RWPE2 (cell line): ENCODE data around the gene ANKFY1.

ENCODE experiments used
- ATAC-seq: fragments of 200-7000 bp; cut with Tn5 transposase; 3 replicates; pipeline ENCODE4 v1.9.1; 2021; ENCODE audit warnings: low read depth
- DNase-seq: peaks from one replicate; pipeline ENCODE4 v3.0.0-alpha.2; 2020; ENCODE audit warnings: low spot score
- H3K27ac ChIP-seq: fragments of 450-650 bp; 2 replicates; pipeline ENCODE4 v1.5.1; 2017; ENCODE audit warnings: mild to moderate bottlenecking; ENCODE audit not compliant: poor library complexity, severe bottlenecking
- H3K27me3 ChIP-seq: fragments of 250-450 bp; sonication (Bioruptor Pico); 2 replicates; pipeline ENCODE4 v1.5.1; 2021; ENCODE audit warnings: mild to moderate bottlenecking, moderate library complexity; ENCODE audit not compliant: insufficient read depth, poor library complexity, severe bottlenecking
- H3K36me3 ChIP-seq: fragments of 250-450 bp; sonication (Bioruptor Pico); 2 replicates; pipeline ENCODE4 v1.5.1; 2020; ENCODE audit warnings: low read depth, mild to moderate bottlenecking, moderate library complexity
- H3K4me1 ChIP-seq: fragments of 250-450 bp; sonication (Bioruptor Pico); 2 replicates; pipeline ENCODE4 v1.5.1; 2021; ENCODE audit warnings: mild to moderate bottlenecking, moderate library complexity; ENCODE audit not compliant: insufficient read depth, poor library complexity, severe bottlenecking
- H3K4me3 ChIP-seq: fragments of 250-450 bp; sonication (Bioruptor Pico); 2 replicates; pipeline ENCODE4 v1.5.1; 2021; ENCODE audit warnings: mild to moderate bottlenecking, moderate library complexity; ENCODE audit not compliant: severe bottlenecking
- H3K9me3 ChIP-seq: fragments of 250-450 bp; sonication (Bioruptor Pico); 2 replicates; pipeline ENCODE4 v1.5.1; 2021; ENCODE audit warnings: mild to moderate bottlenecking, moderate library complexity; ENCODE audit not compliant: severe bottlenecking
- TF ChIP-seq, protein P1 (sequence below): fragments of 450-650 bp; IDR thresholded peaks from one replicate; pipeline ENCODE4 v1.5.1; 2017; ENCODE audit warnings: mild to moderate bottlenecking, moderate library complexity; ENCODE audit not compliant: poor library complexity, severe bottlenecking

The ANKFY1 gene

GRCh38 chr17:4293572-4293971 lies 29.8 kb upstream of the ANKFY1 start:
- Histone ChIP-seq H3K9me3 (no peaks in the 10 kb centered on the region), H3K27me3 (no peaks in the 10 kb centered on the region), H3K36me3 (peaks cover 57% of the 10 kb centered on the region), H3K27ac (no peak overlapping the region), H3K4me1 (no peaks in the 10 kb centered on the region), H3K4me3 (no peak overlapping the region)
- TF ChIP-seq, protein P1, sequence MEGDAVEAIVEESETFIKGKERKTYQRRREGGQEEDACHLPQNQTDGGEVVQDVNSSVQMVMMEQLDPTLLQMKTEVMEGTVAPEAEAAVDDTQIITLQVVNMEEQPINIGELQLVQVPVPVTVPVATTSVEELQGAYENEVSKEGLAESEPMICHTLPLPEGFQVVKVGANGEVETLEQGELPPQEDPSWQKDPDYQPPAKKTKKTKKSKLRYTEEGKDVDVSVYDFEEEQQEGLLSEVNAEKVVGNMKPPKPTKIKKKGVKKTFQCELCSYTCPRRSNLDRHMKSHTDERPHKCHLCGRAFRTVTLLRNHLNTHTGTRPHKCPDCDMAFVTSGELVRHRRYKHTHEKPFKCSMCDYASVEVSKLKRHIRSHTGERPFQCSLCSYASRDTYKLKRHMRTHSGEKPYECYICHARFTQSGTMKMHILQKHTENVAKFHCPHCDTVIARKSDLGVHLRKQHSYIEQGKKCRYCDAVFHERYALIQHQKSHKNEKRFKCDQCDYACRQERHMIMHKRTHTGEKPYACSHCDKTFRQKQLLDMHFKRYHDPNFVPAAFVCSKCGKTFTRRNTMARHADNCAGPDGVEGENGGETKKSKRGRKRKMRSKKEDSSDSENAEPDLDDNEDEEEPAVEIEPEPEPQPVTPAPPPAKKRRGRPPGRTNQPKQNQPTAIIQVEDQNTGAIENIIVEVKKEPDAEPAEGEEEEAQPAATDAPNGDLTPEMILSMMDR: no peak
- ATAC-seq (no peak), DNase-seq (no peak)

DNA sequence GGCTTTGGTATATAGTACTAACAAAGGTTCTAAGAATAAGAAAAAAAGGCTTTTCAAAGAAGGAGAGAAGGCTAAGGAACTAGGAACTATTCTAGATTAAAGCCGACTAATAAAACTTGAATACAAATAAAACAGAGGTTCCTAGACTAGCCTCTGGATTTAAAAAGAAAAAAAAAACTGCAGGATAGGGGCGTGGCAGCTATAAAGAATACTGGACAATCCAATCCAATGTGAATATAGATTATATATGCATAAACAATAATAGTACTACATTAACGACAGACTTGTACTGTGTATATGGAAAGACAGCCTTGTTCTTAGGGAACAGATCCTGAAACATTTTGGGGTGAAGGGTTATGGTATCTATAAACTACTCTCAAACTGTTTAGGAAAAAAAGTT lies 23.9 kb upstream of the ANKFY1 start:
- DNase-seq (no peak), ATAC-seq (no peak)
- Histone ChIP-seq H3K27me3 (no peaks in the 10 kb centered on the region), H3K4me3 (no peak overlapping the region), H3K9me3 (no peaks in the 10 kb centered on the region), H3K4me1 (no peaks in the 10 kb centered on the region), H3K36me3 (peaks cover 34% of the 10 kb centered on the region), H3K27ac (no peak overlapping the region)
- TF ChIP-seq, protein P1: no peak

DNA sequence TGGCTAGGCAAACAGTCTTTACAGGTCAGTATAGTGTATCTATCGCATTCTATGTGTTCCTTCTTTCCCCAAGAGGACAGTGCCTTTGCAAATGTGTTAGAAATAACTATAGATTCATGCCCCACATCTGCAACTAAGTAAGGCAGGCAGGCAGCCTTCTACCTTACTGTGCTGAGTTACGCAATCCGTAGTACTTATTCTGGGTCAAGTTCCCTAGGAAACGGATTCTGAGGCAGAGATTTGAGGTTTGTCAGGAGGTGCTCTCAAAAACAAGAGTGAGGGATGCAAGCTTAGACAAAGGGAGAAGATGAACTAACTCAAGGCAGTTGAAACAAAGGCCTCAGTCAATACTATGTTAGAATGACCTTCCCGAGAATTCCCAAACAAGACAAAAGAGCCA lies 12.7 kb upstream of the ANKFY1 start:
- Histone ChIP-seq H3K9me3 (no peaks in the 10 kb centered on the region), H3K27me3 (no peaks in the 10 kb centered on the region), H3K27ac (no peak overlapping the region), H3K4me1 (no peaks in the 10 kb centered on the region), H3K36me3 (peaks cover 33% of the 10 kb centered on the region), H3K4me3 (no peak overlapping the region)
- TF ChIP-seq, protein P1: no peak
- ATAC-seq: no peak
- DNase-seq: no peak

DNA sequence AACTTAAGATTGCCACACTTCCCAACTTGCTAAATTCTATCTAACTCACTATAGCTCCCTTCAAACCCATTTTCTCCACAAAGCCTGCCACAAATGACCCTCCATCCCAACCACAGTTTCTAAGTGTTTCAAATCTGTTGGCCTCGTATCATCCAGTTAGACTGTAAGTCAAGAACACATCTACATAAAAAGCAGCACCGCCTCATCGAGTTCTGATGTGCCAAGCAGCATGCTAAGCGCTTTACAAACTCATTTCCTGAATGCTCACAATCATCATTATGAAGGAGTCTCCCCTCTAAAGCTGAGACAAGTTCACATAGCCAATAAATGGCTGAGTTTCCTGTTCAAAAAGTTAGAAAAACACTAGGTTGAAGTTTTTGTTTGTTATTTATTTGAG lies 9.2 kb upstream of the ANKFY1 start:
- peaks cover 30% of the 10 kb centered on the region for H3K36me3 ChIP-seq
- no peak overlapping the region for H3K4me3 ChIP-seq
- TF ChIP-seq, protein P1: no peak
- no peaks in the 10 kb centered on the region for H3K4me1 ChIP-seq
- DNase-seq: no peak
- H3K9me3 ChIP-seq: no peaks in the 10 kb centered on the region
- no peak for ATAC-seq
- H3K27me3 ChIP-seq: no peaks in the 10 kb centered on the region
- H3K27ac ChIP-seq: no peak overlapping the region

GRCh38 chr17:4272213-4272971 lies 8.6 kb upstream of the ANKFY1 start:
- Histone ChIP-seq H3K36me3 (peaks cover 31% of the 10 kb centered on the region), H3K4me1 (no peaks in the 10 kb centered on the region), H3K27ac (no peak overlapping the region), H3K27me3 (no peaks in the 10 kb centered on the region), H3K9me3 (no peaks in the 10 kb centered on the region), H3K4me3 (no peak overlapping the region)
- TF ChIP-seq, protein P1: no peak
- DNase-seq (no peak), ATAC-seq (no peak)
